Panc1 (cell line): ENCODE data around the gene CLDN7. TPM values are rescaled to one million over a fixed set of nuclear protein-coding genes. Genes with fewer than 3 reads are reported as not detected.
A peak's percentile ranks its signal among the peaks of the same experiment; 100 is the strongest.

Source experiments
- ATAC-seq: fragments of 200-7000 bp; cut with Tn5 transposase; 2 replicates; pipeline ENCODE4 v1.9.1; 2020; ENCODE audit warnings: mild to moderate bottlenecking, moderate library complexity
- BruUV-seq: library from RNA; stranded (reverse); fragments of 400-500 nt; replicated peaks from 2 replicates; lab custom pipeline; 2021; lab: Mats Ljungman, UMichigan
- CTCF ChIA-PET: fragments of 300-600 bp; sonication (Branson Sonifier 250); formaldehyde crosslinking; loops from one replicate; lab custom pipeline; 2022; ENCODE audit warnings: antibody characterized with exemption; lab: Charles Lee
- POLR2A ChIA-PET: fragments of 300-600 bp; sonication (Branson Sonifier 250); formaldehyde crosslinking; loops from one replicate; lab custom pipeline; 2022; ENCODE audit warnings: antibody characterized with exemption; lab: Charles Lee
- DNase-seq: peaks from one replicate; pipeline ENCODE4 v3.0.0-alpha.2; 2010; ENCODE audit warnings: low read depth, low spot score
- H3K27ac ChIP-seq: 2 replicates; pipeline ENCODE4 v1.5.1; 2011; ENCODE audit warnings: mild to moderate bottlenecking, low read length, inconsistent platforms
- H3K27me3 ChIP-seq: fragments of 200-500 bp; sonication (Bioruptor generic); 2 replicates; pipeline ENCODE4 v1.6.0; 2014; ENCODE audit warnings: low read length, inconsistent platforms; ENCODE audit not compliant: control insufficient read depth, insufficient read depth
- H3K36me3 ChIP-seq: fragments of 200-500 bp; sonication (Bioruptor generic); 2 replicates; pipeline ENCODE4 v1.5.1; 2014; ENCODE audit warnings: inconsistent platforms, mild to moderate bottlenecking, low read length, moderate library complexity; ENCODE audit not compliant: control insufficient read depth, insufficient read depth
- H3K4me1 ChIP-seq: 2 replicates; pipeline ENCODE4 v1.5.1; 2011; ENCODE audit warnings: inconsistent platforms, mild to moderate bottlenecking, low read length, moderate library complexity; ENCODE audit not compliant: control insufficient read depth, insufficient read depth
- H3K4me3 ChIP-seq, 2 experiments: 2 replicates each; pipeline ENCODE4 v1.5.1; 2011 to 2012; ENCODE audit warnings: low read depth in 2 of 2, low read length in 2 of 2, mild to moderate bottlenecking in 2 of 2, inconsistent platforms in 1 of 2, moderate library complexity in 1 of 2
- H3K9me3 ChIP-seq: fragments of 200-500 bp; sonication (Bioruptor generic); 2 replicates; pipeline ENCODE4 v1.5.1; 2014; ENCODE audit warnings: low read depth, mild to moderate bottlenecking, inconsistent platforms, low read length, moderate library complexity; ENCODE audit not compliant: control insufficient read depth, insufficient read depth
- CTCF ChIP-seq: fragments of 450-650 bp; IDR thresholded peaks from 2 replicates; pipeline ENCODE4 v1.5.1; 2017; ENCODE audit warnings: mild to moderate bottlenecking
- POLR2AphosphoS5 ChIP-seq: IDR thresholded peaks from 2 replicates; pipeline ENCODE4 v1.6.1; 2012; ENCODE audit warnings: mild to moderate bottlenecking, low read depth, low read length, moderate library complexity
- SIN3A ChIP-seq: IDR thresholded peaks from 2 replicates; pipeline ENCODE4 v1.6.1; 2012; ENCODE audit warnings: low read depth, mild to moderate bottlenecking, low read length, moderate library complexity, borderline replicate concordance; ENCODE audit not compliant: insufficient read depth
- TCF7L2 ChIP-seq: IDR thresholded peaks from 2 replicates; pipeline ENCODE4 v1.6.1; 2011; ENCODE audit warnings: mild to moderate bottlenecking, low read depth, low read length, inconsistent platforms
- in situ Hi-C: cut with HindIII; loops from 2 replicates; pipeline ENCODE4 v1.10.0; 2016; ENCODE audit warnings: low sequenced_read_pairs, low pct_unique_long_range_greater_than_20kb
- intact Hi-C: fragments of 100-400 bp; cut with micrococcal nuclease; formaldehyde crosslinking; loops from one replicate; pipeline ENCODE4 v1.10.0; 2022; ENCODE audit not compliant: unreplicated experiment
- total RNA-seq: library from RNA; stranded (reverse); gene quantifications from one replicate; pipeline ENCODE4 v1.2.1, GENCODE V29; 2021; ENCODE audit not compliant: unreplicated experiment

Gene CLDN7
- total RNA-seq, 1 experiment from 2014 or later, result 43.1 TPM

DNA sequence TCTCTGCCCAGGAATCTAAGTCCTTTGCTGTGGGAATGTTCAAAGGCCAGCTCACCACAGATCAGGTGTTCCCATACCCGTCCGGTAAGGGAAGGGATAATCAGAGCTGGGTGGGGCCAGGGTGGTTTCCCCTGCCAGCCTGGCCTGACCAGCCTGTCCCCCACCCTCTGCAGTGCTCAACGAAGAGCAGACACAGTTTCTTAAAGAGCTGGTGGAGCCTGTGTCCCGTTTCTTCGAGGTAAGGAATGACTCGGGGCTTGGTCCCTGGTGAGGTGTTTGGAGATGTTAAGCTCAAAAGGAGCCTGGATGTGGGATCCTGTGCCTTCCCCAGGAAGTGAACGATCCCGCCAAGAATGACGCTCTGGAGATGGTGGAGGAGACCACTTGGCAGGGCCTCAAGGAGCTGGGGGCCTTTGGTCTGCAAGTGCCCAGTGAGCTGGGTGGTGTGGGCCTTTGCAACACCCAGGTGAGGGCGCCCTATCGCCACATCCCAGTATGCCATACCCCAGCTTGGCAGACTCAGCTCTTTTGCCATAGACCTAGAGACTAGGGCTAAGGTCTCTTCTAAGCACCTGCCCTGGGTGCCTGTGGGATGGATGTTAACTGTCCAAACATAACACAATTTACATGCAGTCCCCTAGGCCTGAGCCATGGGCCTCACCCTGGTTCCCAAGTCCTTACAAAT lies 41.5 kb downstream of the CLDN7 start:
- CTCF ChIA-PET, result interaction anchor here (0.5 to 1.2 kb wide), 4 partner anchors 16 to 175 kb away, joined by 3 to 4 read pairs (median 4); no protein-coding TSS in a partner anchor
- POLR2A ChIA-PET, result interaction anchor here (0.6 kb wide), 1 partner anchor 37 kb away, joined by 3 read pairs; no protein-coding TSS in a partner anchor
- Histone ChIP-seq H3K4me1 (peaks cover 65% of the 10 kb centered on the region), H3K36me3 (peaks cover 5% of the 10 kb centered on the region; the same call in 1 of the 2 replicates), H3K9me3 (no peaks in the 10 kb centered on the region), H3K27ac (peak overlapping the region; percentile 95), H3K4me3 (peak overlapping the region; percentile 73 to 78), H3K27me3 (no peaks in the 10 kb centered on the region)
- intact Hi-C loops, result no loop called here
- ATAC-seq (peak; percentile 47), DNase-seq (no peak)
- BruUV-seq, result no TSS peak
- in situ Hi-C loops, result no loop called here
- TF ChIP-seq POLR2AphosphoS5 (peak; percentile 79), CTCF (peak; percentile 83; the same call in 1 of the 2 replicates), SIN3A (no peak)

DNA sequence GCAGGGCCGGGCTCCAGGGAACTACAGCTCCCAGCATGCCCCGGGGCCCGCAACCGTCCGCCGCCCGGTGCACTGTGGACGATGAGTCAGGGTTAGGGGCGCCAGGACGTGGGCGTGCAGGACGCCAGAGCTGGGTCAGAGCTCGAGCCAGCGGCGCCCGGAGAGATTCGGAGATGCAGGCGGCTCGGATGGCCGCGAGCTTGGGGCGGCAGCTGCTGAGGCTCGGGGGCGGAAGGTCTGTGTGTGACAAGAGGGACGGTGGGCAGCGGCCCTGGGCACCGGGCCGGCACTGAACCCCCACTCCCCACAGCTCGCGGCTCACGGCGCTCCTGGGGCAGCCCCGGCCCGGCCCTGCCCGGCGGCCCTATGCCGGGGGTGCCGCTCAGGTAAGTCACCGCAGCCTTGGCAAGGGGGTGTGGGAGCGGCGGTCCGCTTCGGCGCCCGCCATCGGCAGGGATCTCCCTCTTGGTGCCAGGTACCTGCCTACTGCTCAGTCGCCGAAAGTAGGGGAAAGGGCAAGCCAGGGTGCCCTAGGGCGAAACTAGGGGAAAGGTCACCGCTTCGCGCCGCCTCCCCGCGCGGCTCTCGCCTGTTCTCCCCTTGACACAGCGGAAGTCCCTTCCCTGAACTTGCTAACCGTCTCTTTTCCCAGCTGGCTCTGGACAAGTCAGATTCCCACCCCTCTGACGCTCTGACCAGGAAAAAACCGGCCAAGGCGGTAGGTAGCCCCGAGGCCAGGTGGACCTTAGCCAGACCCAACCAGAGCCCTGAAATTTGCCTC lies 42.3 kb downstream of the CLDN7 start, which contains the start of the genes ACADVL and DLG4:
Gene ACADVL, plus strand, starts transcription at position 127 of the 781 bp plus-strand sequence. Its CDS starts 47 bp downstream, at position 174.
Gene DLG4, minus strand, starts transcription at position 25 of the 781 bp plus-strand sequence.
- peak; percentile 73 for ATAC-seq
- H3K27ac ChIP-seq, result peak within 1 kb of the TSS; percentile 95
- TF ChIP-seq POLR2AphosphoS5, result no peak; the same call in 1 of the 2 replicates
- TF ChIP-seq TCF7L2, result no peak
- TF ChIP-seq CTCF, result no peak
- TF ChIP-seq SIN3A, result peak; percentile 70; the same call in 1 of the 2 replicates
- BruUV-seq, result no TSS peak
- ChIA-PET POLR2A (interaction anchor here (0.6 kb wide), 2 partner anchors 36 to 102 kb away, joined by 3 read pairs; no protein-coding TSS in a partner anchor), CTCF (interaction anchor here (0.6 to 1.2 kb wide), 3 partner anchors 77 to 174 kb away, joined by 3 to 4 read pairs (median 4); no protein-coding TSS in a partner anchor)
- H3K4me3 ChIP-seq, result peak within 1 kb of the TSS; percentile 73 to 78
- intact Hi-C loops, result no loop called here
- H3K9me3 ChIP-seq, result no peaks in the 10 kb centered on the region
- in situ Hi-C loops, result no loop called here
- H3K27me3 ChIP-seq, result no peaks in the 10 kb centered on the region
- DNase-seq, result no peak
- H3K36me3 ChIP-seq, result peaks cover 5% of the 10 kb centered on the region; the same call in 1 of the 2 replicates
- peaks cover 57% of the 10 kb centered on the region for H3K4me1 ChIP-seq
